Measurements from ENCODE around the gene SLC2A2.

The SLC2A2 gene

GRCh38 chr3:171005648-171006047 lies 20.9 kb downstream of the SLC2A2 start:
- TF ChIP-seq, protein P1, sequence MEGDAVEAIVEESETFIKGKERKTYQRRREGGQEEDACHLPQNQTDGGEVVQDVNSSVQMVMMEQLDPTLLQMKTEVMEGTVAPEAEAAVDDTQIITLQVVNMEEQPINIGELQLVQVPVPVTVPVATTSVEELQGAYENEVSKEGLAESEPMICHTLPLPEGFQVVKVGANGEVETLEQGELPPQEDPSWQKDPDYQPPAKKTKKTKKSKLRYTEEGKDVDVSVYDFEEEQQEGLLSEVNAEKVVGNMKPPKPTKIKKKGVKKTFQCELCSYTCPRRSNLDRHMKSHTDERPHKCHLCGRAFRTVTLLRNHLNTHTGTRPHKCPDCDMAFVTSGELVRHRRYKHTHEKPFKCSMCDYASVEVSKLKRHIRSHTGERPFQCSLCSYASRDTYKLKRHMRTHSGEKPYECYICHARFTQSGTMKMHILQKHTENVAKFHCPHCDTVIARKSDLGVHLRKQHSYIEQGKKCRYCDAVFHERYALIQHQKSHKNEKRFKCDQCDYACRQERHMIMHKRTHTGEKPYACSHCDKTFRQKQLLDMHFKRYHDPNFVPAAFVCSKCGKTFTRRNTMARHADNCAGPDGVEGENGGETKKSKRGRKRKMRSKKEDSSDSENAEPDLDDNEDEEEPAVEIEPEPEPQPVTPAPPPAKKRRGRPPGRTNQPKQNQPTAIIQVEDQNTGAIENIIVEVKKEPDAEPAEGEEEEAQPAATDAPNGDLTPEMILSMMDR (IDR thresholded peaks at IDR 0.05; ENCODE audit: extremely low read depth, insufficient read depth, missing control alignments), result no peak
- in situ Hi-C loops (cut with MboI; ENCODE audit: low pct_unique_long_range_greater_than_20kb, low sequenced_read_pairs, unreplicated experiment), result no loop called here
- DNase-seq (ENCODE audit: low spot score), result no peak

- no peak for DNase-seq (ENCODE audit: low spot score)
- in situ Hi-C loops (cut with MboI; ENCODE audit: low pct_unique_long_range_greater_than_20kb, low sequenced_read_pairs, unreplicated experiment), result no loop called here
- TF ChIP-seq, protein P1 (IDR thresholded peaks at IDR 0.05; ENCODE audit: extremely low read depth, insufficient read depth, missing control alignments), result no peak
Observed at GRCh38 chr3:171001957-171002694, 24.4 kb downstream of the SLC2A2 start.

DNA sequence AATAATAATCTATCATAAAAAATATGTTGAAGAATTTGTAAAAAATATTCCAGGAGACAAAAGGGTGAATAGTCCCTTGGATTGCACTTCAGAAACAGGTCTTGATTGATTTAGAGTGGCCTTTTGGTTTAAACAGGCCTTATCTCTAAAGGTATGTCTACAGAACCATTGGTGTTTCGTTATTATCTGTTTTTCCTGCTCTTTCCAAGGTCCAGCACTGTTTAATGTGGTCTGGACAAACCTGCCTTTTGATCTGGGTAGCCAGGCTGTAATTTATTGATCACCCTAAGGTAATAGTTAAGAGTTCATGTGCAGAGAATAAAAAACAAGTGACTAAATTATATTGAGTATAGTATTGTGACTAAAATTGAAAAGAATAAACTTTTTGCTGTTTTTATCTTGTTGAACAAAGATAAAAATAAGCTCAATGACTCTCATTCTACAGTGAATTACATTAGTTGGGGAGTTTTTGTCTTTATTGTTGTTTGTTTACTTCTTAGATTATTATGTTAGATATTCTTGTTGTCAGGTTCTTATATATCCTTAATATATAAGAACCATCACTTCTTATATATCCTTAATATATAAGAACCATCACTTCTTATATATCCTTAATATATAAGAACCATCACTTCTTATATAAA lies 25.1 kb downstream of the SLC2A2 start:
- DNase-seq (ENCODE audit: low spot score), result no peak
- in situ Hi-C loops (cut with MboI; ENCODE audit: low pct_unique_long_range_greater_than_20kb, low sequenced_read_pairs, unreplicated experiment), result no loop called here
- TF ChIP-seq, protein P1 (IDR thresholded peaks at IDR 0.05; ENCODE audit: extremely low read depth, insufficient read depth, missing control alignments), result no peak

DNA sequence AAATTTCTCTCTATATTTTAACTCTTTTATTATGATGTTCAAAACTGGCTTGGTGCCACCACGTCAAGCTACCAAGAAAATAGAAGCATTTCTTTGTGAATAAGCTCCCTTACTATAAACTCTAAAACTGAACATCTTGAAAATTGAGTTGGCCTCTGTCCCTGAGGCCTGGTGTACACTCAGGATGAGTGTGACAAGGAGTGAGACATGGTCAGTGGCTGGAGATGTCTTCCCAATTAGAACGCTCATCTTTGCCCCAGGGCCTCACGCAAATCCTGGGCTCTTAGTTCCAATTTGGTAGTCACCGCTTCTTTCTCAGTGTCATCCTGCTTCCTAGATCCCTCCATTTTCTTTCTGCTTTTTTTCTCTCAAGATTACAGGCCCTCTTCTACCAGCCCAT lies 26.2 kb downstream of the SLC2A2 start:
- in situ Hi-C loops (cut with MboI; ENCODE audit: low pct_unique_long_range_greater_than_20kb, low sequenced_read_pairs, unreplicated experiment), result no loop called here
- TF ChIP-seq, protein P1 (IDR thresholded peaks at IDR 0.05; ENCODE audit: extremely low read depth, insufficient read depth, missing control alignments), result no peak
- DNase-seq (ENCODE audit: low spot score), result no peak

- DNase-seq (ENCODE audit: low spot score), result no peak
- in situ Hi-C loops (cut with MboI; ENCODE audit: low pct_unique_long_range_greater_than_20kb, low sequenced_read_pairs, unreplicated experiment), result no loop called here
- TF ChIP-seq, protein P1 (IDR thresholded peaks at IDR 0.05; ENCODE audit: extremely low read depth, insufficient read depth, missing control alignments), result no peak
Observed at GRCh38 chr3:170999737-171000242, 26.7 kb downstream of the SLC2A2 start.

DNA sequence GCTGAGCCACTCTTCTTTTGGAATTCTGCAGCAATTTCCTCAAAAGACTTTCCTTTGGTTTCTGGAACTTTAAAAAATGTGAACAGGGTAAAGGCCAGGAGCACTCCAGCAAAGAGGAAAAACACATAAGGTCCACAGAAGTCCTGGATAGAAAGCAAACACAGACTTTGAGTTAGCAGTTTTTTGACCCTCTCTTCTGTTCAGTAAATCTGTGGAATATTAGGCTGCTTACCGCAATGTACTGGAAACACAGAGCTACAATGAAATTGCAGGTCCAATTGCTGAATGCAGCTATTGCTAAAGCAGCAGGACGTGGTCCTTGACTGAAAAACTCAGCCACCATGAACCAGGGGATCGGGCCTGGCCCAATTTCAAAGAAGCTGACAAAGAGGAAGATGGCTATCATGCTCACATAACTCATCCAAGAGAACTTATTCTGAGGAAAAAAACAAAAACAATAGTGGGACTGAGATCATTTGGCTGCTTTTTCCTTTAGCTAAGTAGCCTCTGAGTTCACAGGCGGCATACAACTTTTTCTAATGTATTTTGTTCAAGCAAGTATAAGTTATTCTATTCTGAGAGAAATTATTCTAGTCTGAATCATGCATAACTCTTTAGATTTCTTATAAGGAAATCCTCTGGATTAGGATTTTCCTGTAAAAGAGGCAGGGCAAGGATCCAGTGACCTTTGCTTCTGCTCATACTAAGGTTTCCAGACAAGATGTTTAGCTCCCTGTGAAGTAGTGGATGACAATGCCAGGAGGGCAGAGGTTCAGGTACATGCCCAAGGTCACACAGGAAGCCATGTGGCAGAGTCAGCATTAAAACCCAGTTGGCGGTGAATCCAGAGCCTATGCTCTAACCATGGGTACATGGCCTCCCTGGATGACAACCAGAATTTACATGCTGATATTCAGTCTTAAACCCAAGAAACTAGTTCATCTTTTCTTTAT lies 28.3 kb downstream of the SLC2A2 start:
- in situ Hi-C loops (cut with MboI; ENCODE audit: low pct_unique_long_range_greater_than_20kb, low sequenced_read_pairs, unreplicated experiment), result no loop called here
- TF ChIP-seq, protein P1 (IDR thresholded peaks at IDR 0.05; ENCODE audit: extremely low read depth, insufficient read depth, missing control alignments), result no peak
- no peak for DNase-seq (ENCODE audit: low spot score)
